Nephron (organoid): Measurements from ENCODE around the gene YPEL5.
A peak's percentile ranks its signal among the peaks of the same experiment; 100 is the strongest.

Source experiments
- H3K27ac Mint-ChIP-seq, 3 experiments: 2 replicates each; pipeline ENCODE4 v1.8.0; 2020; ENCODE audit warnings: mixed read lengths in 3 of 3, mild to moderate bottlenecking in 2 of 3, moderate library complexity in 1 of 3
- H3K27me3 Mint-ChIP-seq: 2 replicates; pipeline ENCODE4 v1.8.0; 2021; ENCODE audit warnings: low read depth, mild to moderate bottlenecking, moderate library complexity, mixed read lengths
- H3K36me3 Mint-ChIP-seq: 2 replicates; pipeline ENCODE4 v1.8.0; 2020; ENCODE audit warnings: low read depth, mixed read lengths
- H3K4me1 Mint-ChIP-seq: 2 replicates; pipeline ENCODE4 v1.8.0; 2020; ENCODE audit warnings: mixed read lengths
- H3K4me3 Mint-ChIP-seq, 3 experiments: 2 replicates each; pipeline ENCODE4 v1.8.0; 2020; ENCODE audit warnings: mild to moderate bottlenecking in 3 of 3, mixed read lengths in 3 of 3, moderate library complexity in 2 of 3
- H3K9me3 Mint-ChIP-seq: 2 replicates; pipeline ENCODE4 v1.8.0; 2020; ENCODE audit warnings: mixed read lengths
- TF ChIP-seq, protein P1 (sequence below), 3 experiments: fragments of 200-600 bp; sonication (generic); IDR thresholded peaks; one replicate each; pipeline ENCODE4 v1.5.0; 2021; ENCODE audit warnings: antibody characterized with exemption in 3 of 3; ENCODE audit not compliant: unreplicated experiment in 3 of 3

Gene YPEL5

DNA sequence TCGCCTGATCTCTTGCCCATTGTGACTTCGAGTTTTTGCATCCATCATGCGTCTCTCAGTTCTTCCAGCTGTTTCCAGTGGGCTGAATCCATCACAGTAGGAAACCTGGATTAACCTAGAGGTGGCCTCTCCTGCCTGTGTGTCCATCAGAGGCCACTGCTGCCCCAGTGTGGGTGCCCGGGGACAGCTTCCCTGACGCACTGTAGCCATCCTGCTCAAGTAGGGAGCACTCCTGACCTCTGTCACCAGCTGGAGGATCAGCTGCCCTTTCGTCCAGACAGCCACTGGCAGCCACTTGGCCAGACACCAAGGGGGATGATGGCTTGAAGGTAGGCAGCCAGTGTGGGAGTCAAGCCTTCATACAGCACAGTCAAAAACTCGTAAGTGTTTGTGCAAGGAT, 47.6 kb downstream of the YPEL5 start:
- Mint-ChIP-seq H3K27ac (no peak overlapping the region), H3K9me3 (no peaks in the 10 kb centered on the region), H3K27me3 (peaks cover 5% of the 10 kb centered on the region), H3K4me3 (no peak overlapping the region), H3K4me1 (no peaks in the 10 kb centered on the region), H3K36me3 (no peaks in the 10 kb centered on the region)
- TF ChIP-seq, protein P1, sequence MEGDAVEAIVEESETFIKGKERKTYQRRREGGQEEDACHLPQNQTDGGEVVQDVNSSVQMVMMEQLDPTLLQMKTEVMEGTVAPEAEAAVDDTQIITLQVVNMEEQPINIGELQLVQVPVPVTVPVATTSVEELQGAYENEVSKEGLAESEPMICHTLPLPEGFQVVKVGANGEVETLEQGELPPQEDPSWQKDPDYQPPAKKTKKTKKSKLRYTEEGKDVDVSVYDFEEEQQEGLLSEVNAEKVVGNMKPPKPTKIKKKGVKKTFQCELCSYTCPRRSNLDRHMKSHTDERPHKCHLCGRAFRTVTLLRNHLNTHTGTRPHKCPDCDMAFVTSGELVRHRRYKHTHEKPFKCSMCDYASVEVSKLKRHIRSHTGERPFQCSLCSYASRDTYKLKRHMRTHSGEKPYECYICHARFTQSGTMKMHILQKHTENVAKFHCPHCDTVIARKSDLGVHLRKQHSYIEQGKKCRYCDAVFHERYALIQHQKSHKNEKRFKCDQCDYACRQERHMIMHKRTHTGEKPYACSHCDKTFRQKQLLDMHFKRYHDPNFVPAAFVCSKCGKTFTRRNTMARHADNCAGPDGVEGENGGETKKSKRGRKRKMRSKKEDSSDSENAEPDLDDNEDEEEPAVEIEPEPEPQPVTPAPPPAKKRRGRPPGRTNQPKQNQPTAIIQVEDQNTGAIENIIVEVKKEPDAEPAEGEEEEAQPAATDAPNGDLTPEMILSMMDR (IDR thresholded peaks at IDR 0.05; ENCODE audit: unreplicated experiment in 3 of 3), result no peak

- no peaks in the 10 kb centered on the region for H3K36me3 Mint-ChIP-seq
- TF ChIP-seq, protein P1 (IDR thresholded peaks at IDR 0.05; ENCODE audit: unreplicated experiment in 3 of 3), result no peak
- no peak overlapping the region for H3K4me3 Mint-ChIP-seq
- no peaks in the 10 kb centered on the region for H3K9me3 Mint-ChIP-seq
- no peaks in the 10 kb centered on the region for H3K4me1 Mint-ChIP-seq
- peaks cover 5% of the 10 kb centered on the region for H3K27me3 Mint-ChIP-seq
- no peak overlapping the region for H3K27ac Mint-ChIP-seq
Observed at GRCh38 chr2:30195016-30195415, 48.2 kb downstream of the YPEL5 start.

DNA sequence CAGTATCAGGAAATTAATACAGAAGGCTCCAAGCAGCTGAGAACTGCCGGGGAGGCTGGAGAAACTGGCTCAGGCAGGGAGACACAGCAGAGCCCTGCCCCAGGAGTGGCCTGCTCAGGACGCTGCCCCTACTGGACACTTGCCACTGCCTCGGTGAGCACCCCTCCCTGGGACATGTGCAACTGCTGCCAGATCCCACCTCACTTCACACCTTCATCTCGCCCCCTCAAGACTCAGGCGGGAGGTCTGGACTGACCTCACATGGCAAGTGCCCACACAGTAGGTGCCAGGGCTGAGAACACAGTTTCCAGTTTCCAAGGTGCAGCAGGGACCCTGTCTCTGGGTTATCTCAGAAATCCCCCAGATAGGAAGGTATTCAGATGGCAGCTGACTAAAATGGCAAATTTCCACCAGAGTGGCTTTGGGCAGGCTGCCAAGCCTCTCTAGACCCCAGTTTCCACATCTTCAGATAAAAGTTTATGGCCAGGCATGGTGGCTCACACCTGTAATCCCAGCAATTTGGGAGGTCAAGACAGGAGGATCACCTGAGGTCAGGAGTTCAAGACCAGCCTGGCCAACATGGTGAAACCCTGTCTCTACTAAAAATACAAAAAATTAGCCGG, 50.9 kb downstream of the YPEL5 start:
- TF ChIP-seq, protein P1 (IDR thresholded peaks at IDR 0.05; ENCODE audit: unreplicated experiment in 3 of 3), result no peak
- Mint-ChIP-seq H3K4me3 (no peak overlapping the region), H3K27ac (no peak overlapping the region), H3K36me3 (no peaks in the 10 kb centered on the region), H3K4me1 (peaks cover 15% of the 10 kb centered on the region), H3K9me3 (no peaks in the 10 kb centered on the region), H3K27me3 (peaks cover 5% of the 10 kb centered on the region)

GRCh38 chr2:30201990-30202389, 55.2 kb downstream of the YPEL5 start:
- peaks cover 5% of the 10 kb centered on the region for H3K27me3 Mint-ChIP-seq
- H3K36me3 Mint-ChIP-seq, result no peaks in the 10 kb centered on the region
- TF ChIP-seq, protein P1 (IDR thresholded peaks at IDR 0.05; ENCODE audit: unreplicated experiment in 3 of 3), result no peak
- peak overlapping the region in 2 of 3 experiments; percentile 91 to 96 for H3K27ac Mint-ChIP-seq
- peak overlapping the region in 1 of 3 experiments; percentile 32 for H3K4me3 Mint-ChIP-seq
- peaks cover 32% of the 10 kb centered on the region for H3K4me1 Mint-ChIP-seq
- no peaks in the 10 kb centered on the region for H3K9me3 Mint-ChIP-seq

DNA sequence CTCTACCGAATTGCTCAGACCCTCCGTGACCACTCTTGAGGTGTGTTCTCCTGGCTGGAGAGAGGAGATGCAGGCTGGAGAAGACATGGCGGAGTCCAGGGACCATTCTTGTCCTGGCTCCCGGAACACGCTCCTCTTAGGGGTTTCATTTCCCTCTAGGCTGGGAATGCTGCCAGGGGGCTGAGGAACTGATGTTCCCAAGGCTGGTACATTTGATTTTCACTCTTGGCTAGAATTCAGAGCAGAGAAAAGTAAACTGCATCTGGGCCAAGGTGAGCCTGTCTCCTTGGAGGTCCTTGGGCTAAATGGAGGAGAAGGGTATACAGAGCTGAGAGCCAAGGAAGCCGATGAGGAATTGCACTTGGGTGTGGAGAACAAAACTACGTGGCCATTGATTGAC, 56.3 kb downstream of the YPEL5 start:
- H3K9me3 Mint-ChIP-seq, result no peaks in the 10 kb centered on the region
- H3K36me3 Mint-ChIP-seq, result no peaks in the 10 kb centered on the region
- TF ChIP-seq, protein P1 (IDR thresholded peaks at IDR 0.05; ENCODE audit: unreplicated experiment in 3 of 3), result no peak
- peaks cover 32% of the 10 kb centered on the region for H3K4me1 Mint-ChIP-seq
- peaks cover 5% of the 10 kb centered on the region for H3K27me3 Mint-ChIP-seq
- H3K4me3 Mint-ChIP-seq, result no peak overlapping the region
- H3K27ac Mint-ChIP-seq, result no peak overlapping the region

DNA sequence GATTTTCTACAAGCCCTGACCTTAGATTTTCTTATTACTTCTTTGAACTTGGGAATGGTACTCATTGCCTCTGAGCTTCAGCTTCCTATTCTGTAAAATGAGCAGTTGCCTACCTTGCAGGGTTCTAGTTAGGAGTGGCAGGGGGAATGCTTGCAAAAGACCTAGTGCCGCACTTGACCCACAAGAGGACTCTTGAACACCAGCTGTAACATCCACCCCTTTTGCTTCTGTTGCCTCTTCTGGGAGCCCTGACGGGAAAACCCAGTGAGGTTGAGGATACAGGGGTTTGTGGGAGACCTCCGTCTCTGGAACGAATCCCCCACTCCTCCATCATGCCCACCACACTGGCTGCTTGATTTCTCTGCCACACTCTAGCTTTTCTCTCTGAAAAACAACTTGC, 57.5 kb downstream of the YPEL5 start:
- peaks cover 5% of the 10 kb centered on the region for H3K27me3 Mint-ChIP-seq
- TF ChIP-seq, protein P1 (IDR thresholded peaks at IDR 0.05; ENCODE audit: unreplicated experiment in 3 of 3), result no peak

More for the DNA sequence above, 57.5 kb downstream of the YPEL5 start:
- Mint-ChIP-seq H3K36me3 (no peaks in the 10 kb centered on the region), H3K4me3 (no peak overlapping the region), H3K9me3 (no peaks in the 10 kb centered on the region), H3K4me1 (peaks cover 41% of the 10 kb centered on the region), H3K27ac (no peak overlapping the region)
